Measurements from ENCODE around the gene ZFYVE9.
"Not testable (repeated sequence)": the region's sequence is repeated elsewhere in the genome, so short reads cannot be mapped to it uniquely, and the experiment has no call there.

Gene ZFYVE9

DNA sequence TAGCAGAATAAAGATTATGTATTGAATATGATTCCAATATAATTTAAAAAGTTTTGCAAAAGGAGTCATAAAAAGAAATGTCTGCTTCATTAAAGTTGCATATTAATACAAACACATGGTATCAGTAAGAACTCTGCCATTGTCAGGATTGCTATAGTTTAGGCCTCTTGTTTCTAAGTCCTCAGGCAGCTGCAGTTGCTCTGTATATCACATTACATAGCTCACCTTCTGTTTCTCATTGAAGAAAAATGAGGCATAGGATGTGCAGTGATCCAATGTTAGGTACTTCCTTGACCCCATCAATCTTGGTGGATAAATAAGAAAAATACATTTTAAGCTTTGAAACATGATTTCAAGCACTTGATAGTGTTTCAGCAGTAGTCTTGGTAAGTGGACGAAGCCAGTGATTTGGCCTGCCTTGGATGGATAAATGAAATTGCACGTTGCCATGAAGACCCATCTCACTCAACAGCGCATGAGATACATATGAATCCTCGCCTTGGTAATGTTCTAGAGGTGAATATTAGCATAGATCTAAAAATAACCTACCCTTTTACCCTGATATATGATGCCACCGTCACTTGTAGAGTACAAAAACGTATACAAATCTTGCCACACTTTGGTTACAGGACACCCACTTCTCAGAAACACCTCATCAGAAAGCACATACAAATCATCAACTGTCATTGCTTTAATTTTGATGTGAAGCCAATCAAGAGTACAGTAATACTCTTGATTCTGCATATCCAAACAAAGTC lies 25.3 kb downstream of the ZFYVE9 start:
- Mint-ChIP-seq H3K27ac (no peak overlapping the region), H3K4me3 (no peak overlapping the region), H3K9me3 (peaks cover 8% of the 10 kb centered on the region), H3K27me3 (ENCODE audit: low read depth) (no peaks in the 10 kb centered on the region), H3K4me1 (peaks cover 10% of the 10 kb centered on the region), H3K36me3 (ENCODE audit: low read depth) (peaks cover 27% of the 10 kb centered on the region)
- TF ChIP-seq, protein P1, sequence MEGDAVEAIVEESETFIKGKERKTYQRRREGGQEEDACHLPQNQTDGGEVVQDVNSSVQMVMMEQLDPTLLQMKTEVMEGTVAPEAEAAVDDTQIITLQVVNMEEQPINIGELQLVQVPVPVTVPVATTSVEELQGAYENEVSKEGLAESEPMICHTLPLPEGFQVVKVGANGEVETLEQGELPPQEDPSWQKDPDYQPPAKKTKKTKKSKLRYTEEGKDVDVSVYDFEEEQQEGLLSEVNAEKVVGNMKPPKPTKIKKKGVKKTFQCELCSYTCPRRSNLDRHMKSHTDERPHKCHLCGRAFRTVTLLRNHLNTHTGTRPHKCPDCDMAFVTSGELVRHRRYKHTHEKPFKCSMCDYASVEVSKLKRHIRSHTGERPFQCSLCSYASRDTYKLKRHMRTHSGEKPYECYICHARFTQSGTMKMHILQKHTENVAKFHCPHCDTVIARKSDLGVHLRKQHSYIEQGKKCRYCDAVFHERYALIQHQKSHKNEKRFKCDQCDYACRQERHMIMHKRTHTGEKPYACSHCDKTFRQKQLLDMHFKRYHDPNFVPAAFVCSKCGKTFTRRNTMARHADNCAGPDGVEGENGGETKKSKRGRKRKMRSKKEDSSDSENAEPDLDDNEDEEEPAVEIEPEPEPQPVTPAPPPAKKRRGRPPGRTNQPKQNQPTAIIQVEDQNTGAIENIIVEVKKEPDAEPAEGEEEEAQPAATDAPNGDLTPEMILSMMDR (IDR thresholded peaks at IDR 0.05; ENCODE audit: unreplicated experiment in 3 of 3), result no peak

- H3K9me3 Mint-ChIP-seq, result peaks cover 9% of the 10 kb centered on the region
- no peak overlapping the region for H3K27ac Mint-ChIP-seq
- peaks cover 24% of the 10 kb centered on the region for H3K36me3 Mint-ChIP-seq (ENCODE audit: low read depth)
- TF ChIP-seq, protein P1 (IDR thresholded peaks at IDR 0.05; ENCODE audit: unreplicated experiment in 3 of 3), result no peak
- no peaks in the 10 kb centered on the region for H3K27me3 Mint-ChIP-seq (ENCODE audit: low read depth)
- no peak overlapping the region for H3K4me3 Mint-ChIP-seq
- peaks cover 10% of the 10 kb centered on the region for H3K4me1 Mint-ChIP-seq
Observed at GRCh38 chr1:52168373-52169080, 26.6 kb downstream of the ZFYVE9 start.

- not testable (repeated sequence) for H3K4me3 Mint-ChIP-seq; H3K4me1 Mint-ChIP-seq; H3K27me3 Mint-ChIP-seq (ENCODE audit: low read depth); H3K27ac Mint-ChIP-seq
- Mint-ChIP-seq H3K36me3 (ENCODE audit: low read depth) (peaks cover 34% of the 10 kb centered on the region), H3K9me3 (peaks cover 19% of the 10 kb centered on the region)
Observed at GRCh38 chr1:52171149-52171548, 29.3 kb downstream of the ZFYVE9 start.

- no peaks in the 10 kb centered on the region for H3K4me1 Mint-ChIP-seq
- no peak overlapping the region for H3K4me3 Mint-ChIP-seq
- TF ChIP-seq, protein P1 (IDR thresholded peaks at IDR 0.05; ENCODE audit: unreplicated experiment in 3 of 3), result no peak
- peaks cover 47% of the 10 kb centered on the region for H3K36me3 Mint-ChIP-seq (ENCODE audit: low read depth)
- H3K27me3 Mint-ChIP-seq (ENCODE audit: low read depth), result no peaks in the 10 kb centered on the region
- H3K9me3 Mint-ChIP-seq, result peaks cover 43% of the 10 kb centered on the region
- no peak overlapping the region for H3K27ac Mint-ChIP-seq
Observed at GRCh38 chr1:52179073-52179472, 37.2 kb downstream of the ZFYVE9 start.

DNA sequence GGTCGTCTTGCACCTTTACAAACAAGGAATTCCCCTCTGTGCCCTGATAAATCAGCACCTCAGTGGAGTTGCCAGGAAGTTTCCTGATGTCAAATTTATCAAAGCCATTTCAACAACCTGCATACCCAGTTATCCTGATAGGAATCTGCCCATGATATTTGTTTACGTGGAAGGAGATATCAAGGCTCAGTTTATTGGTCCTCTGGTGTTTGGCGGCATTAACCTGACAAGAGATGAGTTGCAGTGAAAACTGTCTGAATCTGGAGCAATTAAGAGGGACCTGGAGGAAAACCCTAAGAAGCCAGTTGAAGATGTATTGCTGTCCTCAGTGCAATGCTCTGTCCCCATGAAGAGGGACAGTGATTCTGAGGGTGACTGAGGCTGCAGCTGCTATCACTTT lies 38.3 kb downstream of the ZFYVE9 start:
- Mint-ChIP-seq H3K27me3 (ENCODE audit: low read depth) (no peaks in the 10 kb centered on the region), H3K27ac (no peak overlapping the region), H3K9me3 (peaks cover 43% of the 10 kb centered on the region), H3K4me3 (no peak overlapping the region), H3K36me3 (ENCODE audit: low read depth) (peaks cover 47% of the 10 kb centered on the region), H3K4me1 (no peaks in the 10 kb centered on the region)
- TF ChIP-seq, protein P1 (IDR thresholded peaks at IDR 0.05; ENCODE audit: unreplicated experiment in 3 of 3), result no peak

- Mint-ChIP-seq H3K9me3 (peaks cover 41% of the 10 kb centered on the region), H3K36me3 (ENCODE audit: low read depth) (peaks cover 46% of the 10 kb centered on the region)
- H3K27ac Mint-ChIP-seq; H3K4me1 Mint-ChIP-seq; H3K4me3 Mint-ChIP-seq; H3K27me3 Mint-ChIP-seq (ENCODE audit: low read depth): not testable (repeated sequence)
Observed at GRCh38 chr1:52181759-52182158, 39.9 kb downstream of the ZFYVE9 start.

- H3K4me3 Mint-ChIP-seq; H3K27ac Mint-ChIP-seq; H3K27me3 Mint-ChIP-seq (ENCODE audit: low read depth); H3K4me1 Mint-ChIP-seq: not testable (repeated sequence)
- peaks cover 42% of the 10 kb centered on the region for H3K36me3 Mint-ChIP-seq (ENCODE audit: low read depth)
- H3K9me3 Mint-ChIP-seq, result peaks cover 39% of the 10 kb centered on the region
Observed at GRCh38 chr1:52182328-52182727, 40.4 kb downstream of the ZFYVE9 start.
